Stimulated activated CD4-positive, alpha-beta T cell treated with anti-CD3 and anti-CD28 coated beads, Interleukin-12 subunit alpha, Interleukin-12 subunit beta, amount 100 ng/mL, for 48 hours (primary cell): ENCODE results near the gene ZNF10.

Source experiments
- DNase-seq, 3 donors: peaks; one replicate each; pipeline ENCODE4 v3.0.0-alpha.2; 2020; ENCODE audit warnings: low read depth in 2 of 3, low spot score in 1 of 3

Gene ZNF10

DNA sequence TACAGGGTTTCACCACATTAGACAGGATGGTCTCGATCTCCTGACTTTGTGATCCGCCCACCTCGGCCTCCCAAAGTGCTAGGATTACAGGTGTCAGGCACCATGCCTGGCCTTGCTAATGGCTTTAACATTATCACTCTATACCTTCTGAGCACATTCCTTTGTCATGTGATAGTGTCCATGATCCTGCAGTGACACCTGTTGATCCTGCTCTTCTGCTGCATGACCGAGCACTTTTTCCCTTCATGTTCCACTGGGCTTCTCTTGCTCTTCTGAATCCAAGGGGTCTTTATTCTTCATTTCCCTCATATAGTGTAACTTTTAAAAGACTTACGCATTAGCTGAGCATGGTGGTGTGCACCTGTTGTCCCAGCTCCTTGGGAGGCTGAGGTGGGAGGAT is 62.4 kb downstream of the ZNF10 start:
- no peak for DNase-seq

DNA sequence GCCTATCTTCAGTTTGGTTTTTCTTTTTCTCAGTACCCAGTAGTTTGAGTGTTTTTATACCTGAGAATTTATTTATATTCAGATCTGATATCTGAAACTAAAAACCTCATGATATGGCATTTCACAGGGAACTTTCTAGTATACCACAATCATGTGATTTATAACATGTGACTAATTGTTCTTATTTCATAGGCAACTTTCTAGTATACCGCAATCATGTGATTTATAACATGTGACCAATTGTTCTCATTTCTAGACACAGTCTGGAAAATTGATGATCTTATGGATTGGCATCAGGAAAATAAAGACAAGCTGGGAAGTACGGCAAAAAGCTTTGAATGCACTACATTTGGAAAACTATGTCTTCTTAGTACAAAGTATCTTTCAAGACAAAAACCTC is 71.5 kb downstream of the ZNF10 start:
- DNase-seq = no peak

DNA sequence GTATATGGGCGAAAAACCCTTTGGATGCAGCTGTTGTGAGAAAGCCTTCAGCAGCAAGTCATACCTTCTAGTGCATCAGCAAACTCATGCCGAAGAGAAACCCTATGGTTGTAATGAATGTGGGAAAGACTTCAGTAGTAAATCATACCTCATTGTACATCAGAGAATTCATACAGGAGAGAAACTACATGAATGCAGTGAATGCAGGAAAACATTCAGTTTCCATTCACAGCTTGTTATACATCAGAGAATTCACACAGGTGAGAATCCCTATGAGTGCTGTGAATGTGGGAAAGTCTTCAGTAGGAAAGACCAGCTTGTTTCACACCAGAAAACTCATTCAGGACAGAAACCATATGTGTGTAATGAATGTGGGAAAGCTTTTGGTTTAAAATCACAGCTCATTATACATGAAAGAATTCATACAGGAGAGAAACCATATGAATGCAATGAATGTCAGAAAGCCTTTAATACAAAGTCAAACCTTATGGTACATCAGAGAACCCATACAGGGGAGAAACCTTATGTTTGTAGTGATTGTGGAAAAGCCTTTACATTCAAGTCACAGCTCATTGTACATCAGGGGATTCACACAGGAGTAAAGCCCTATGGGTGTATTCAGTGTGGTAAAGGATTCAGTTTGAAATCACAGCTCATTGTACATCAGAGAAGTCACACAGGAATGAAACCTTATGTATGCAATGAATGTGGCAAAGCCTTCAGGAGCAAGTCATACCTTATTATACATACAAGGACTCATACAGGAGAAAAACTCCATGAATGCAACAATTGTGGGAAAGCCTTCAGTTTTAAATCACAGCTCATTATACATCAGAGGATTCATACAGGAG is 72.3 kb downstream of the ZNF10 start:
- DNase-seq = no peak

DNA sequence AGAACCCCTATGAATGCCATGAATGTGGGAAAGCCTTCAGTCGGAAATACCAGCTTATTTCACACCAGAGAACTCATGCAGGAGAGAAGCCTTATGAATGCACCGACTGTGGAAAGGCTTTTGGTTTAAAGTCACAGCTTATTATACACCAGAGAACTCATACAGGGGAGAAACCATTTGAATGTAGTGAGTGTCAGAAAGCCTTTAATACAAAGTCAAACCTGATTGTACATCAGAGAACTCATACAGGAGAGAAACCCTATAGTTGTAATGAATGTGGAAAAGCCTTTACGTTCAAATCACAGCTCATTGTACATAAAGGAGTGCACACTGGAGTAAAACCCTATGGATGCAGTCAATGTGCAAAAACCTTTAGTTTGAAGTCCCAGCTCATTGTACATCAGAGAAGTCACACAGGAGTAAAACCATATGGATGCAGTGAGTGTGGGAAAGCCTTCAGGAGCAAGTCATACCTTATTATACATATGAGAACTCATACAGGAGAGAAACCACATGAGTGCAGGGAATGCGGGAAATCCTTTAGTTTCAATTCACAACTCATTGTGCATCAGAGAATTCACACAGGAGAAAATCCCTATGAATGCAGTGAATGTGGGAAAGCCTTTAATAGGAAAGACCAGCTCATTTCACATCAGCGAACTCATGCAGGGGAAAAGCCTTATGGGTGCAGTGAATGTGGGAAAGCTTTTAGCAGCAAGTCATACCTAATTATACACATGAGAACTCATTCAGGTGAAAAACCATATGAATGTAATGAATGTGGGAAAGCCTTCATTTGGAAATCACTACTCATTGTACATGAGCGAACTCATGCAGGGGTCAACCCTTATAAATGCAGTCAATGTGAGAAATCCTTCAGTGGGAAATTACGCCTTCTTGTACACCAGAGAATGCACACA is 73.2 kb downstream of the ZNF10 start:
- DNase-seq = no peak

DNA sequence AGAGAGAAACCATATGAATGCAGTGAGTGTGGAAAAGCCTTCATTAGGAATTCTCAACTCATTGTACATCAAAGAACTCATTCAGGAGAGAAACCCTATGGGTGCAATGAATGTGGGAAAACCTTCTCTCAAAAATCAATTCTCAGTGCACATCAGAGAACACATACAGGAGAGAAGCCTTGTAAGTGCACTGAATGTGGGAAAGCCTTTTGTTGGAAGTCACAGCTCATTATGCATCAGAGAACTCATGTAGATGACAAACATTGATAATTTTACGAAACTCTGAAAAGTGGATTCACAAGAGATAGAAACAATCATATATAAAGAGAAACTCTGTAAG is 73.8 kb downstream of the ZNF10 start:
- DNase-seq = no peak

DNA sequence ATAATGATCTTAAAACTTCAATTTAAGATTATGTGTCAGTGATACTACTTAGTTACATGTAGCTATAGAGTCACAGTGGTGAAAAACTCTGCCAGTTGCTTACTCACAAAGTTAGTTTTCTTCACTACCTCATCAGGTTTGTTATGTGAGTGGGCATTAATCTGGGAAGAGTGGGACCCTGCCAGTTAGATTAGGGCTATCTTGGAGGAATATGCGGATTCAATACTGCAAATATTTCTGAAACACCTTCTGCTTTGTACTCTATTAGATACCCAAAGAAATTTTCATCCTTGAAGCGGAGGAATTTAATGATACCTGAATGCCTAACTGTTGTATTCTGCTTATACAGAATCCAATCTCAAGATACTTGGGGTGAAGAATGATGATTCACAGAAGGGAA is 76.0 kb downstream of the ZNF10 start:
- DNase-seq = no peak
